GM18951 (cell line): ENCODE results near the gene GABARAPL1.
"Not testable (repeated sequence)": the region's sequence is repeated elsewhere in the genome, so short reads cannot be mapped to it uniquely, and the experiment has no call there.

Source experiments
- POLR2A ChIP-seq: IDR thresholded peaks from 4 replicates; pipeline ENCODE4 v1.6.1; 2011; ENCODE audit warnings: mild to moderate bottlenecking; ENCODE audit not compliant: insufficient read length, insufficient read depth; ENCODE audit errors: extremely low read depth
- in situ Hi-C: fragments of 300-500 bp; cut with MboI; formaldehyde crosslinking; loops from one replicate; pipeline ENCODE4 v1.12.0; 2022; ENCODE audit warnings: low sequenced_read_pairs, mixed read lengths, inconsistent platforms; ENCODE audit not compliant: unreplicated experiment

The GABARAPL1 gene

DNA sequence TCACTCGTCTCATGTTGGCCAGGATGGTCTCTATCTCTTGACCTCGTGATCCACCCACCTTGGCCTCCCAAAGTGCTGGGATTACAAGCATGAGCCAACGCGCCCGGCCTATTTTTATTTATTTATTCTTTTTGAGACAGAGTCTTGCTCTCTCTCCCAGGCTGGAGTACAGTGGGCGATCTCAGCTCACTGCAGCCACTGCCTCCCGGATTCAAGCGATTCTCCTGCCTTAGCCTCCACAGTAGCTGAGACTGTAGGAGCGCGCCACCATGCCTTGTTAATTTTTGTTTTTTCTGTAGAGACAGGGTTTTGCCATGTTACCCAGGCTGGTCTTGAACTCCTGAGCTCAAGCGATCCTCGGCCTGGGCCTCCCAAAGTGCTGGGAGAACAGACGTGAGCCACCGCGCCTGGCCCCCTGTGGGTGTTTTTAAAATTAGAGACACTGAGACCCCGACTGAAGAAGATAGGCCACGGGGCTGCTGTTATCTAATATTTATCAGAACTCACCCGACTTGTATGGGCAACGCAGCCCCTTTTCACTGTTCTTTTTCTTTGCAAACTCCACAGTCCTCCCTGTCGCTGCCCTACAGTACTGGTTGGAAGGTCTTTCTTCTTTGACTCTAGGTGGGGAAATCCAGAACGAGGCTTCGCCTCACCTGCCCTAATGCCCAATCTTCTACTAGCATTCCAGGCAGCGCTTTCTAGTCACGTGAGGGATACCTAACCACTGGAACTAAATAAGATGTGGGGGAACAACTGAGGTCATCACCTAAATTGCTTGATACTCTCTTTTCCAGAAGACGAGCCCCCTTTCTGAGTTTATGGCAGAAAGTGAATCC, 1.4 kb upstream of the GABARAPL1 start:
- in situ Hi-C loops: no loop called here
- TF ChIP-seq POLR2A: no peak

DNA sequence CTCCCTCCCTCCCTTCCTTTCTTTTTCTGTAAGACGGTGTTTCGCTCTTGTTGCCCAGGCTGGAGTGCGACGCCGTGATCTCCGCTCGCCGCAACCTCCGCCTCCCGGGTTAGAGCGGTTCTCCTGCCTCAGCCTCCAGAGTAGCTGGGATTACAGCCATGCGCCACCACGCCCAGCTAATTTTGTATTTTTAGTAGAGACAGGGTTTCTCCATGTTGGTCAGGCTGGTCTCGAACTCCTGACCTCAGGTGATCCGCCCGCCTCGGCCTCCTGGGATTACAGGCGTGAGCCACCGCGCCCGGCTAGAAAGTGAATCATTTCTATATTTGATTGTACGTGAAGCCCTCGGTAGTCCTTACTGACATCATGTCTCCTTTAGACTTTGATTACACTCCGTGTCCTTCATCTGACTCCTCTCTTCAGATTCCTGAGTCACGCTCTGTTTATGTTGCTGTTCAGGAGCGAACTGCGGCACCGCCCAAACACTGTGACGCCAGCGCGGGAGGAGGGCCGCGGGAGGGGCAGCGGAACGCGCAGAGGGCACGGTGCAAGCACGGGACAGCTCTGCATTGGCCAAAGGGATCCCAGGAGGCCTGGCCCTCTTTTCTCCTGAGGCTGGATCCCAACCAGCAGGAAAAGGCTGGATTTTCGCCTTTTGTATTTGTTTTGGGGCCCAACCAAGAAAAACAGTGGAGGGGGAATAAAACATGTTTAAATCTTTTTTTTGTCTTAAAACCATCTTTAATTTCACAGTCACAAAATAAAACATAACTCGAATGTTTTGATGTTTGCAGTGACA, 538 bp upstream of the GABARAPL1 start:
- TF ChIP-seq POLR2A: no peak
- in situ Hi-C loops: no loop called here

GRCh38 chr12:10213168-10214135, 775 bp downstream of the GABARAPL1 start:
- in situ Hi-C loops: no loop called here
- TF ChIP-seq POLR2A: no peak

GRCh38 chr12:10214136-10214894, 1.6 kb downstream of the GABARAPL1 start:
- in situ Hi-C loops: no loop called here
- TF ChIP-seq POLR2A: no peak

- TF ChIP-seq POLR2A: no peak
- in situ Hi-C loops: no loop called here
Measured at GRCh38 chr12:10214895-10215267, 2.2 kb downstream of the GABARAPL1 start.

- in situ Hi-C loops: no loop called here
- TF ChIP-seq POLR2A: no peak
Measured at GRCh38 chr12:10215436-10215835, 2.8 kb downstream of the GABARAPL1 start.

GRCh38 chr12:10215946-10216345, 3.3 kb downstream of the GABARAPL1 start:
- in situ Hi-C loops: not testable (repeated sequence)

- TF ChIP-seq POLR2A: no peak
- in situ Hi-C loops: no loop called here
Measured at GRCh38 chr12:10218021-10218420, 5.3 kb downstream of the GABARAPL1 start.

DNA sequence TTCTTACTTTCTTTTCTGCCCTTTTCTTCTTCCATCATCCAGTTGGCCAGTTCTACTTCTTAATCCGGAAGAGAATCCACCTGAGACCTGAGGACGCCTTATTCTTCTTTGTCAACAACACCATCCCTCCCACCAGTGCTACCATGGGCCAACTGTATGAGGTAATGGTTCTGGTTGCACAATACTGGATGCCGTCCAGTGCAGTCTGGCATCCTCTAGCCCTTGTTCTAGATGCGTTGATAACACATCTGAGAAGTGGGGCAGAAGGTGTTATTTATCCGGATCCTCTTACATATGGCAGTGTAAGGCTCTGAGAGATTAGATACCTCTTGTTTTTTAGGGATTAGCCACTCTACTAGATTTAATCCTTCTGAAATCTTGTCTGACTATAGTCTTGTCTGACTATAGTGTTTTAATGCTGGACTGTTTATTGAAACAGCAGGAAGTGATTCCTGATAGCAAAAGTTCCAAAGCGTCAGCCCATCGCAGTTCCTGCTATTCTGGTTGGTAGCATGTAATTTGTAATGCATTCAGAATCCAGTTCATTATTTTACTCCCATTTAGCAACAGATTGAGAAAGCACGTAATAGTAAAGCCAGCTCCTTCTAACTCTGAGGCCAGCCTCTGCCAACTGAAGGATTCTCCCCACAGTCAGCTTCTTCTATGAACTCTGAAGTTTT, 7.9 kb downstream of the GABARAPL1 start:
- in situ Hi-C loops: no loop called here
- TF ChIP-seq POLR2A: no peak

- in situ Hi-C loops: no loop called here
- no peak for TF ChIP-seq POLR2A
Measured at GRCh38 chr12:10221846-10222245, 9.2 kb downstream of the GABARAPL1 start.

GRCh38 chr12:10223208-10223607, 10.5 kb downstream of the GABARAPL1 start:
- no peak for TF ChIP-seq POLR2A
- in situ Hi-C loops: no loop called here

DNA sequence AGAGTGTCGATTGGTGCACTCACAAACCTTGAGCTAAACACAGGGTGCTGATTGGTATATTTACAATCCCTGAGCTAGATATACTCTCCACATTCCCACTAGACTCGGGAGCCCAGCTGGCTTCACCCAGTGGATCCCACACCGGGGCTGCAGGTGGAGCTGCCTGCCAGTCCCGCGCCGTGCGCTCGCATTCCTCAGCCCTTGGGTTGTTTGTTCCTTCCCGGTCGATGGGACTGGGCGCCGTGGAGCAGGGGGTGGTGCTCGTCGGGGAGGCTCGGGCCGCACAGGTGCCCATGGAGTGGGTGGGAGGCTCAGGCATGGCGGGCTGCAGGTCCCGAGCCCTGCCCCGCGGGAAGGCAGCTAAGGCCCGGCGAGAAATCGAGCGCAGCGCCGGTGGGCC, 12.7 kb downstream of the GABARAPL1 start:
- in situ Hi-C loops: loop anchor here (25.0 kb wide), 1 partner anchor 537 kb away; no protein-coding TSS in a partner anchor
